Measurements from ENCODE around the gene FYN.

GRCh38 chr6:111764238-111765175 is 108.7 kb downstream of the FYN start:
- no peak for TF ChIP-seq POLR2A (IDR thresholded peaks at IDR 0.05)
- no peak for TF ChIP-seq CTCF (IDR thresholded peaks at IDR 0.05)
